SU-DHL-6 (cell line): Measurements from ENCODE around the gene HJURP.

Source experiments
- H2AFZ ChIP-seq: fragments of 200-600 bp; sonication (generic); 2 replicates; pipeline ENCODE4 v1.6.1; 2014; ENCODE audit warnings: low read depth, mild to moderate bottlenecking, moderate library complexity, mixed read lengths, antibody characterized with exemption, low read length; ENCODE audit not compliant: severe bottlenecking
- H3F3A ChIP-seq: fragments of 200-600 bp; shearing (Covaris generic); 2 replicates; pipeline ENCODE4 v1.6.0; 2016; ENCODE audit warnings: antibody characterized with exemption, mild to moderate bottlenecking; ENCODE audit not compliant: insufficient read depth
- H3K27ac ChIP-seq: fragments of 200-600 bp; sonication (generic); 2 replicates; pipeline ENCODE4 v1.5.1; 2016; ENCODE audit warnings: low read depth, mild to moderate bottlenecking, low read length, moderate library complexity, mixed read lengths
- H3K27me3 ChIP-seq: fragments of 200-600 bp; sonication (generic), shearing (Covaris generic); 2 replicates; pipeline ENCODE4 v1.6.0; 2014; ENCODE audit warnings: mild to moderate bottlenecking, low read length
- H3K36me3 ChIP-seq: fragments of 200-600 bp; sonication (generic); 2 replicates; pipeline ENCODE4 v1.6.1; 2014; ENCODE audit warnings: mild to moderate bottlenecking, low read length, mixed read lengths
- H3K4me2 ChIP-seq: fragments of 300-600, 200-600 bp; shearing (Covaris generic), sonication (generic); 2 replicates; pipeline ENCODE4 v1.6.0; 2014; ENCODE audit warnings: low read length, low read depth, mild to moderate bottlenecking; ENCODE audit not compliant: poor library complexity, severe bottlenecking
- H3K4me3 ChIP-seq: fragments of 200-600 bp; sonication (generic); 2 replicates; pipeline ENCODE4 v1.5.1; 2014; ENCODE audit warnings: antibody characterized with exemption, low read length, mild to moderate bottlenecking, mixed read lengths; ENCODE audit not compliant: insufficient read depth, poor library complexity, severe bottlenecking
- H3K79me2 ChIP-seq: fragments of 200-600 bp; sonication (generic); 2 replicates; pipeline ENCODE4 v1.6.1; 2014; ENCODE audit warnings: mild to moderate bottlenecking, low read length, moderate library complexity; ENCODE audit not compliant: insufficient read depth
- H3K9ac ChIP-seq: fragments of 200-600 bp; sonication (generic); 2 replicates; pipeline ENCODE4 v1.7.0; 2014; ENCODE audit warnings: mild to moderate bottlenecking, low read length
- H3K9me2 ChIP-seq: fragments of 200-600 bp; sonication (generic); replicated peaks from 2 replicates; pipeline ENCODE4 v1.6.1; 2014; ENCODE audit warnings: low read length; ENCODE audit not compliant: insufficient read depth
- H3K9me3 ChIP-seq: fragments of 200-600 bp; sonication (generic); 2 replicates; pipeline ENCODE4 v1.6.1; 2014; ENCODE audit warnings: low read length, mixed read lengths; ENCODE audit not compliant: insufficient read depth
- H4K20me1 ChIP-seq: fragments of 200-600 bp; sonication (generic); 2 replicates; pipeline ENCODE4 v1.6.1; 2014; ENCODE audit warnings: low read depth, mild to moderate bottlenecking, antibody characterized with exemption, low read length, moderate library complexity, mixed read lengths
- EZH2phosphoT487 ChIP-seq: fragments of 200-600 bp; sonication (generic), shearing (Covaris generic); conservative IDR thresholded peaks from 2 replicates; pipeline ENCODE4 v1.6.1; 2018; ENCODE audit warnings: mild to moderate bottlenecking, antibody characterized with exemption, low read length, moderate library complexity, mixed read lengths
- TF ChIP-seq, protein P1 (sequence below): fragments of 200-600 bp; sonication (generic); IDR thresholded peaks from one replicate; pipeline ENCODE4 v1.5.1; 2017; ENCODE audit warnings: antibody characterized with exemption, mild to moderate bottlenecking, low read length, moderate library complexity; ENCODE audit not compliant: insufficient read depth, poor library complexity, severe bottlenecking

The HJURP gene

GRCh38 chr2:233799716-233800115 is 54.6 kb downstream of the HJURP start:
- H3K9ac ChIP-seq = no peak overlapping the region
- no peak overlapping the region for H3K4me2 ChIP-seq
- no peaks in the 10 kb centered on the region for H4K20me1 ChIP-seq
- H3F3A ChIP-seq = no peaks in the 10 kb centered on the region
- no peaks in the 10 kb centered on the region for H3K9me2 ChIP-seq
- no peak for TF ChIP-seq EZH2phosphoT487
- TF ChIP-seq, protein P1, sequence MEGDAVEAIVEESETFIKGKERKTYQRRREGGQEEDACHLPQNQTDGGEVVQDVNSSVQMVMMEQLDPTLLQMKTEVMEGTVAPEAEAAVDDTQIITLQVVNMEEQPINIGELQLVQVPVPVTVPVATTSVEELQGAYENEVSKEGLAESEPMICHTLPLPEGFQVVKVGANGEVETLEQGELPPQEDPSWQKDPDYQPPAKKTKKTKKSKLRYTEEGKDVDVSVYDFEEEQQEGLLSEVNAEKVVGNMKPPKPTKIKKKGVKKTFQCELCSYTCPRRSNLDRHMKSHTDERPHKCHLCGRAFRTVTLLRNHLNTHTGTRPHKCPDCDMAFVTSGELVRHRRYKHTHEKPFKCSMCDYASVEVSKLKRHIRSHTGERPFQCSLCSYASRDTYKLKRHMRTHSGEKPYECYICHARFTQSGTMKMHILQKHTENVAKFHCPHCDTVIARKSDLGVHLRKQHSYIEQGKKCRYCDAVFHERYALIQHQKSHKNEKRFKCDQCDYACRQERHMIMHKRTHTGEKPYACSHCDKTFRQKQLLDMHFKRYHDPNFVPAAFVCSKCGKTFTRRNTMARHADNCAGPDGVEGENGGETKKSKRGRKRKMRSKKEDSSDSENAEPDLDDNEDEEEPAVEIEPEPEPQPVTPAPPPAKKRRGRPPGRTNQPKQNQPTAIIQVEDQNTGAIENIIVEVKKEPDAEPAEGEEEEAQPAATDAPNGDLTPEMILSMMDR = no peak
- no peak overlapping the region for H3K4me3 ChIP-seq
- H3K27ac ChIP-seq = no peak overlapping the region
- no peak overlapping the region for H2AFZ ChIP-seq
- H3K9me3 ChIP-seq = no peaks in the 10 kb centered on the region
- no peaks in the 10 kb centered on the region for H3K36me3 ChIP-seq
- H3K79me2 ChIP-seq = no peaks in the 10 kb centered on the region
- no peaks in the 10 kb centered on the region for H3K27me3 ChIP-seq

GRCh38 chr2:233799087-233799665 is 55.2 kb downstream of the HJURP start:
- Histone ChIP-seq H3K9me3 (no peaks in the 10 kb centered on the region), H2AFZ (no peak overlapping the region), H3K4me3 (no peak overlapping the region), H3K36me3 (no peaks in the 10 kb centered on the region), H3K9me2 (no peaks in the 10 kb centered on the region), H3K9ac (no peak overlapping the region), H4K20me1 (no peaks in the 10 kb centered on the region), H3K27ac (no peak overlapping the region), H3K79me2 (no peaks in the 10 kb centered on the region), H3F3A (no peaks in the 10 kb centered on the region), H3K4me2 (no peak overlapping the region), H3K27me3 (no peaks in the 10 kb centered on the region)
- TF ChIP-seq, protein P1 = no peak
- no peak for TF ChIP-seq EZH2phosphoT487

DNA sequence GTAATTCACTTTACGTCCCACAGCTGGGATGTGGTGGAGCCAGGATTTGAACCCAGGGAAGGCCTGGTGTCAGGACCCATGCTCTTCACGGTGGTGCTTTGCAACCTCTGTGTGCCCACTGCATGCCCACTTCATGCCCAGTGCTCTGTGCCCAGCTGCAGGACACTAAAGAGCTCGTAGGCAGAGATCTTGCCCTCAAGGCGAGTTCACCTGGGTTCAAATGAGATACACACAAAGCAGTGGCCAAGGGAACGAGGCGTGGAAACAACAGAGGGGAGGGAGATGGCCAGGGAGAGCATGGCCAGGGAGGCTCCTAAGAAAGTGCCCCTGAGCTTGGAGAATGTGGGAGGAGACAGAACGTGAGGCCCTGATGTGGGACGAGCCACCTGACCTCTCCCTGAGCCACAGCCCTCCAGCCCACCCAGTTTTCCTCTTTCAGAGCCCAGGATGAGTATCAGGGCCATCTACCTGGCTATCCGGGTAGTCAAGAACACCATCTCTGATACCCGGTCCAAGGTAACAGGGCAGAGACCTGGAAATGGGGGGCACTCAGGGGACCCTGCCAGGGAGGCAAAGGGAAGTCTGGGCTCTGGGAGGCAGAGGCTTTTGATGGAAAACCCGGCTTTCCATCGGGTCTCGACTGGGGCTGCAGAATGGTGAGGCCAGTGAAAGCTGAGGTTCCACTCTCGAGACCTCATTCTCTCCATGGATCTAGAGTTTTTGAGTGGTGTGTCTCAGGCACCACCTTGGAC is 55.8 kb downstream of the HJURP start:
- Histone ChIP-seq H2AFZ (no peak overlapping the region), H3K9me3 (no peaks in the 10 kb centered on the region), H3K9ac (no peak overlapping the region), H3K36me3 (no peaks in the 10 kb centered on the region), H3K4me3 (no peak overlapping the region), H3K27me3 (no peaks in the 10 kb centered on the region), H3K27ac (no peak overlapping the region), H3K9me2 (no peaks in the 10 kb centered on the region), H3F3A (no peaks in the 10 kb centered on the region), H4K20me1 (no peaks in the 10 kb centered on the region), H3K4me2 (no peak overlapping the region), H3K79me2 (no peaks in the 10 kb centered on the region)
- TF ChIP-seq, protein P1 = no peak
- no peak for TF ChIP-seq EZH2phosphoT487
